Stimulated activated CD8-positive, alpha-beta memory T cell treated with anti-CD3 and anti-CD28 coated beads, Interleukin-4, amount 100 ng/mL, for 4 hours (primary cell): Measurements from ENCODE around the gene C2orf49.
"Not testable (repeated sequence)": the region's sequence is repeated elsewhere in the genome, so short reads cannot be mapped to it uniquely, and the experiment has no call there.

Experiments
- DNase-seq, 2 donors: peaks; one replicate each; pipeline ENCODE4 v3.0.0-alpha.2; 2020; ENCODE audit warnings: low read depth in 2 of 2, low spot score in 1 of 2

The C2orf49 gene

DNA sequence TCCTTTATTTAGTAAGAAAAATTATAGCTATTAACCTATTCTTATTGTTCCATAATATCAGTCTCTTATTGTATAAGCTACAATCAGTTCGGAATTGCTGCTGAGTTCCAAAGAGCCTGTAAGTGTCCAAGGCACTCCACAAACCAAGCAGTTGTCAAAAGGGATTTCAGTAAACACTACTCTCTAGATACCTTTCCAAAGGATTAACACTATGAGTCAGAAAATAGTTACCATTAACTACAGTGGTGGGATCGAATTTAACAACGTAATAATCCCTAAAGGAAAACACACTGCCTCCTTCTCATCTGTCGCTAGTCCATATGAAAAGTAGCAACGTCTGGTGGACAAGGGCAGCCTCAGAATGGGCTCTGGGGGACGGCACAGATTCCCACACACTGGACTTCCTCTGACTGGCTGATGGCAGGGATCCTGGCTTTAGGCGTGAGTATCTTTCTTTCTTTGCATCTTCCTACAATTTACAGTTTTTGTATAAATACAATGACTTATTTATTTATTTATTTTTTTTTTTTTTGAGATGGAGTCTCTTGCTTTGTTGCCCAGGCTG, 16.6 kb upstream of the C2orf49 start:
- no peak for DNase-seq

DNA sequence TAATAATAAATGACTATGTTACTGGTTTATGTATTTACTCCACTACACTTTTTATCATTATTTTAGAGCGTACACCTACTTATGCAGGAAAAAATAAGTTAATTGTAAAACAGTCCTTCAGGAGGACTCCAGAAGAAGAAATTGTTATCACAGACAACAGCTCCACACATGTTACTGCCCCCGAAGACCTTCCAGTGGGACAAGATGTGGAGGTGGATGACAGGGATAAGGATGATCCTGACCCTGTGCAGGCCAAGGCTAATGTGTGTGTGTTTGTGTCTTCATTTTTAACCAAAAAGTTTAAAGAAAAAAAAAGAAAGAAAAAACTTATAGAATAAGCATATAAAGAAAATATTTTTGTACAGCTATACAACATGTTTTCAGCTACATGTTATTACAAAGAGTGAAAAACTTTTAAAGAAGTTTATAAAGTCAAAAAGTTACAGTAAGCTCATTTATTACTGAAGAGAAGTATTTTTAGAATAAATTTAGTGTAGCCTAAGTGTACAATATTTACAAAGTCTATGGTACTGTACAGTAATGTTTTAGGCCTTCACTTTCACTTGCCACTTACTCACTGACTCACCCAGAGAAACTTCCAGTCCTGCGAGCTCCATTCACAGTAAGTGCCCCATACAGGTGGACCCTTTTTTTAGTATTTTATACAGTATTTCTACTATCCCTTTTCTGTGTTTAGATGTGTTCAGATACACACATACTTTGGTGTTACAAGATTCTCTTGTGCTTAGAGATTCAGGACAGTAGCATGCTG, 15.3 kb upstream of the C2orf49 start:
- DNase-seq = no peak

DNA sequence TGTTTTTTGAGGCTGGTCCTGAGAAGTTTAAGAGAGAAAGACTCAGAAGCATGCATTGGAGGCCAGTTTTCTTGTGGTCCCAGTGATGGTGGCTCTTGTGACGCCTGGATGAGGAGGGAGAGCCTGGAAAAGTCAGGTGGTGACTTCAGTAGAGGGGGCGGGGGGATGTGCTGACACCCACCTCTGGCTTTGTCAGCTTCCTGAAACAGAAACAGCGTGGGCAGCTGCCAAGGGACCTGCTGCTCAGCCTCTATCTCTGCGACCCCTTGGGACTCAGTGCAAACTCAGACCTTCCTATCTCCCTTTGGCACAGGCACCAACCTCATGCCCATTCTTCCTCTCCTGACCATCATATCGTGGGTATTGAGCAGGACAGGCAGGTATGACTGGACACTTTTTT, 14.2 kb upstream of the C2orf49 start:
- no peak for DNase-seq

DNA sequence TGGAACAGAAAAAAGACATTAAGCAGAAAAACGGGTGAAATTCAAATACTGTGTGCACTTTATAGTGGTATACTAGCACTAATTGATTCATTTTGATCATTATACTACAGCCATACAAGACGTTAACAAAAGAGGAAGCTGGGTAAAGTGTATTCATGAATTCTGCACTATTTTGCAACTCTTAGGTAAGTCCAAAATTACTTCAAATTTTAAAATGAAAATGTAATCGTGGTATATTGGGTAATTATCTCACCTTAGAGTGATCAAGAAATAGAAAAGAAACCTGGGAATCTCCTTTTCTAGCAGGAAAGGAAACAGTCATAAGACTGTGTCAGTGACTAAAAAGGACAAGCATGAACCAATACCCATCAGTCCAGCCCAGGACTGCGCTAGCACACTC, 13.2 kb upstream of the C2orf49 start:
- no peak for DNase-seq

DNA sequence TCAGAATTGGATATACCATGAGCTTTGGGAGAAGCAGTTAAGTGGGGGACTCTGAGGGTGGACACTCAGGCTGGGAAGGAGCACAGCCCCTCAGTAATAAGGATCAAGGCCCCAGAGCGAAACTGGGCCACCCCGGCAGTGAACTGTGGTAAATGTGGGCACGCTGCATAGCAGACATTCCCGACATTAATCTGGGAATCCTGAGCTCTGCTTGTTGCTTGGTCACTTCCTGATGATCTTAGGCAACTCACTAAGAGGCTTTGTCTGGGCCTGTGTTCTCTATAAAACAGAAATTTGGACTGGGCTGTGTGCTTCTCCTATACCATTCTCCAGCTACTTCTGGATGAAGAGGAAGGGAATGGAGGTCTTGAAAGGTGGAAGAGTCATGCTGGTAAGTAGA, 12.6 kb upstream of the C2orf49 start:
- DNase-seq = no peak

- no peak for DNase-seq
Measured at GRCh38 chr2:105325389-105325963, 11.9 kb upstream of the C2orf49 start.

DNA sequence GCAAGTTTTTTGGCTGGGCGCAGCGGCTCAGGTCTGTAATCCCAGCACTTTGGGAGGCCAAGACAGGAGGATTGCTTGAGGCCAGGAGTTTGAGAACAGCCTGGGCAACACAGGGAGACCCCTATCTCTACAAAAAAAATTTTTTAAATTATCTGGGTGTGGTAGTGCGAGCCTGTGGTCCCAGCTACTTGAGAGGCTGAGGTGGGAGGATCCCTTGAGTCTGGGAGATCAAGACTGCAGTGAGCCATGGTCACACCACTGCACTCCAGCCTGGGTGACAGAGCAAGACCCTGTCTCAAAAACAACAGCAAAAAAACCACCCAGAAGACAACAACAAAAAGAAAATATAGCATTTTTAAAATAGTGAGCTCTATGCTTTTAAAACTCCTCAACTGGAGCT, 10.1 kb upstream of the C2orf49 start:
- DNase-seq = not testable (repeated sequence)

- DNase-seq = no peak
Measured at GRCh38 chr2:105327690-105328089, 9.7 kb upstream of the C2orf49 start.

DNA sequence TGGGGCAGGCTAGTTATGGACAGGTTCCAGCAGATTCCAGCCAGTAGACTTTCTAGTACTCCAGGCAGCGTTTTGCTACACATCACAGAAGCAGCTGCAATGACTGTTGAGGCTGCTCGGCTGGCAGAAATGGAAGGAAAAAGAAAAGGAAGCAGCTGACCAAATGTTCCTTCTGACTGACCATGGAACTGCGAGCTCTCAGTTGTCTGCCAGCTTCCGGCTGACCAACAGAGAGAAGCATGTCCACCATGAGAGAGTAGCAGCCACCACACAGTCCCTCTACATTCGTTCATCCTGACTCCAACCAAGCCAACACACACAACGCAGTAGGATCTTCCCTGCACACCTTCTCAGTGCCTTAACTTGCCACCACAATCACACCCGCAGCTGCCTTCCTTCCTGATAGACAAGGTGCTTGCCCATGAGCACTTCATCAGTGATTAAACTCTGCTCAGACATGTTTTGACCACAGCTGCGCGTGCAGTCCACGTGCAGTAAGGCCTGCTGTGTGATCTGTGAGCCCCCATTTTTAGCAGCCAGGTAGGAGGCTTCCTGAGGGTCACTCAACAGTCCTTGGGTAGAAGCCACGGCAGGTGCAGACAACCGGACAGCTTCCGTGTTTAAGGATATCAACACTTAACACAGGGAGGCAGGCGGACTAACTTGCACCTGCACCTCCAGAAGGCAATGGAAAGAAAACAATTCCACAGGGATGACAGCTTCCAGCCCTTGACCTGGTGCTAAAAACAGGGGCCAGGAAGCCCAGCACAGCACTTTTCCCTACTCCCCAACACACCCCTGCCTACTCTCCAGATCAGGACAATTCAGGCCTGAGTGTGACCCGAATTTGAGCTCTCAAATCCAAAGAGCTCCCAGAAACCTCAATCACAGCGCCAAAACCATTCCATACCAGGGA, 8.8 kb upstream of the C2orf49 start:
- no peak for DNase-seq

GRCh38 chr2:105329197-105329554, 8.2 kb upstream of the C2orf49 start:
- no peak for DNase-seq

DNA sequence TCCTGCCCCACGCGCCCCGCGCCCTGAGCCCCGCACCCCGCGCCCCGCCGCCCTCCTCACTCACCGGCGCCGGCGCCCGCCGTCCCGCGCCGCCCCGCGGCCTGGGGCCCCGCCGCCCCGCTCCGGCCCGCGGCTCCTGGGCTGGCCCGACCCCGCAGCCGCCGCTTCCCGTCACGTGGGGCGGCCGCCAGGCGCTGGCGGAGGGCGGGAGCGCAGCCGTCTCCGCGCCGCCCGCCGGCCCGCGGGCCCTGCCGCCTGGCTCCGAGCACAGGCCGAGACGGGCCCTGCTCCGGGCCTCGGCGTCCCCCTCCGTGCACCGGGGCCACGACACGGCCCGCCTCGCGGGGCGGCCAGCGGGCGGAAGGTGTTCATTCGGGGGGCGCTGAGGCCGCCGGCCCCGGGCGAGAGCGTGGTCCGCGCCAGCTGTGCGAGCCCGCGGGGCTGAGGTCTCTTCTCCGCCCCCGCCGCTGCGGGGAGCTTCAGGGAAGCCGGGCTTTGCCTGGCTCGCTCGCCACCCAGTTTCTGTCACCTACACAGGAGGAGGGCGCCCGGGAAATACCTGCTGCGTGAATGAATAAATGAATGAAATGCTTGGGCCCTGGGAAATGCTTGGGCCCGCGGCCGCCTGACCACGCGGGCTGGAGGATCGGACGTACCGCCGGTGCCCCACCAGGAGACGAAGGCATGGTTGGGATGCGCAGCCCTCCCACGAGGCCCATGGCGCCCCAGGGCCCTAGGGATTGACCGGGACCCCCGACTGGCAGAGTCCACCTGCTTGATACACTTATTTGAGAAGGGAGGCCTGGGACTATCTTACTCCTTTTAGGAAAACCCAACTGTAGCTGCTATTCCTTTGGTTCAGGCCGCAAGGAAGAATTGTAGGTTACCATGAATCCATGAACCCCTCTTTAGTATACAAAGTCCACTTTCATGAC, 7.5 kb upstream of the C2orf49 start, which contains the start of gene TGFBRAP1:
TGFBRAP1 (minus strand) TSS at position 175 of the 935 bp plus-strand sequence. CDS start 21,434 bp downstream, outside the sequence.
- DNase-seq = no peak

DNA sequence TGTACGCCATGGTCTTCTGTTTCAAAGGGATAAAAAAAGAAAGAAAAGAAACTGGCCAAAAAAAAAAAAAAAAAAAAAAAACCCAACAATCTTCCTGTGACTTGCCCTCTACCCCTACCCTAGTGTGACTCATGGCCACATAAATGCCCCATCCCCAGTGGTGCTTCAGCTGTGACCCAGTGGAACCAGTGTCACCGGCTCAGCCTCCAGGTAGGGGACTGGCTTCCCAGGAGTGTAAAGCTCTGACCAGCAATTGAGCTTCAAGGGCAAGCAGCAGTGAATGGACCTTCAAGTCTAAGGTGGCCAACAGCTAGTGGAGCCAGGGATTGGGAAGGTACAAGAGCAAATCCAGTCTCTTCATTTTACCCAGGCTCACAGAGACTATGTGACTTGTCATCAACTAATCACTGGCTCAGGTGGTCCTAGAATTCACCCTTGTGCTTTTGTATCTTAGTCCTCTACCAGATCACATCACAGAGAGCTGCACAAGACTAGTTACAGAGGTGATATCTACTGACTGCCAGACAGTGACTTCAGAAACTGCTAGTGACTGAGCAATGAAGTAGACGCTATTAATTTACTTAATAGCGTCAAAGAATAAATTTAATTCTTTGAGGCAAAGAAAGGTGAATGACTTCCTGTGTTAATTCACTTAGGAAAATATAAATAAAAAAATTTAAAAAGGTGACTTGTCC, 6.5 kb upstream of the C2orf49 start:
- DNase-seq = no peak

DNA sequence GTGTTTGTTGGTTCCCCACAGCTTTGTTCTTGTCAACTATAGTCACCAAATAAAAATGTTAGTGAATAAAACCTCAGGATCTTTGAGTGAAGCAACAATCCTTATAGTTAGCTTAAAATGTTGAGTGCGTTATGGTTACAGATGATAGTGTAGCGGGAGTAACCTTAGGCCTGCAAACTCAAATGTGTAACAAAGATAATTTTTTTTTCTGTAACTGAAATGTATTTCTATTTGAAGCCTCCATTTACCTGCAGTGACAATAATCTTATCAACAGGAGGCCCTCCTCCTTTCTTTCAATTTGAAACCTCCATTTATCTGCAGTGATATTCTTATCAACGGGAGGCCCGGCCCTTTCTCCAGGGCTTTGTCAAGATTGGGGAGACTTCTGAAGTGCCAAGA, 3.1 kb upstream of the C2orf49 start:
- DNase-seq = no peak

DNA sequence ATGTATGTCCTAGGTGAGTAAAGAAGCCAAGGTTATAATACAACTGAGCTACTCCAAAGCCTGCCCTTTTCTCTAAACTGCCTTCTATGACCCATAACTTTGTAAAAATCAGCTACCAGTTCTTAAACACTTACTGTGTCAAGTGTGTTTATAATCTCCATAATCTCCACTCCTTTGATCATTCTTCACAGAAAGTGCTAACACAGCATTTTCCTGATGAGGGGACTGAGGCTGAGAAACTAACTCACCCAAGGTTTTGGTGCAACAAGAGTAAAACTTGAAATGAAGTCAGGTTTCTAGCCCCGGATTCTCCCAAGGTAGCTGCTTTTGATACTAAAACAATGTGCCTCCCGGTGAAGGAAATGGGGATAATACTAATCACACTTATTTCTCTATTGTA, 1.9 kb upstream of the C2orf49 start:
- no peak for DNase-seq

- no peak for DNase-seq
Measured at GRCh38 chr2:105336786-105337121, 586 bp upstream of the C2orf49 start.

DNA sequence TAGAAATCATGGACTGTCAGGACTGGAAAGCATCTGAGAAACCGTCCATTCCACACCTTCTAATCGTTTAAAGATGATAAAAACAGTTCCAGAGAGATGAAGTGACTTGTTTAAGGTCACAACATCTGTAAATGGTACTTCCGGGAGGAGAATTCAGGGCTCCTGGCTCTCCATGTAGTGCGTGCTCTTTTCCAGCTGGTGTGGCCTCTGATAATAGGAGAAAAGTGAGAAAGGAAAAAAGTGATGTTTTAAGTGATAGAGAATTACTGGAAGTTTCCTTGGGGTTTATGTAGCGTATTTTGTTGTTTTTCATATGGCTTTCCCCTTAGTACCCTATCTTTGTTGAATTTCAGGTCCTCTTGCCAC, 663 bp downstream of the C2orf49 start:
- DNase-seq = no peak

DNA sequence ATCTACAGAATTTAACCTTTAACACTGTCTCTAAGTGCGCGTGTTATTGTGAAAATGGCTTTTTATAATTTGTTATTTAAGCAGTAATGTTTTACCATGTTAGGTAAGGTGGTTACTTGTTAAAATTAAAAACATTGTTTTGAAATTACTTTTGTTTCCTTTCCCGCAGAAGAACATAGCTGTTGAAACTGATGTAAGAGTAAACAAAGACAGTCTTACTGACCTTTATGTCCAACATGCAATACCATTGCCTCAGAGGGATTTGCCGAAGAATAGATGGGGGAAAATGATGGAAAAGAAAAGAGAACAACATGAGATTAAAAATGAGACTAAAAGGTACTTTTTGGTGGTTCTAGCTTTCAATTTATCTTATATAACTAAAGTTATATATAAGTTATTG, 2.1 kb downstream of the C2orf49 start:
- DNase-seq = no peak

GRCh38 chr2:105344704-105345345, 7.5 kb downstream of the C2orf49 start:
- DNase-seq = no peak

DNA sequence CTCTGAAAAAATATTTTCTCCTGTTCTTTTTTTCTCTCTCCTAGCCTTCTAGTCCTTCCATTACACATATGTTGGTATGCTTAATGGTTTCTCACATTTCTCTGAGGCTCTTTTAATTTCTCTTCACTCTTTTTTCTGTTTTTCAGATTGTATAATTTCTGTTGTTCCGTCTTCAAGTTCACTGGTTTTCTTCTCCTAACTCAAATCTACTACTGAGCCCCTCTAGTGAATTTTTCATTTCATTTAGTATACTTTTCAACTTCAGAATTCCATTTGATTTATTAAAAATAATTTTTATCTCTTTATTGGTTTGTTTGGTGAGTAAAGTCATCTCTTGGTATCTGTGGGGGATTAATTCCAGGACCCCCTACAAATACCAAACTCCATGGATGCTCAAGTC, 19.8 kb downstream of the C2orf49 start:
- DNase-seq = no peak

DNA sequence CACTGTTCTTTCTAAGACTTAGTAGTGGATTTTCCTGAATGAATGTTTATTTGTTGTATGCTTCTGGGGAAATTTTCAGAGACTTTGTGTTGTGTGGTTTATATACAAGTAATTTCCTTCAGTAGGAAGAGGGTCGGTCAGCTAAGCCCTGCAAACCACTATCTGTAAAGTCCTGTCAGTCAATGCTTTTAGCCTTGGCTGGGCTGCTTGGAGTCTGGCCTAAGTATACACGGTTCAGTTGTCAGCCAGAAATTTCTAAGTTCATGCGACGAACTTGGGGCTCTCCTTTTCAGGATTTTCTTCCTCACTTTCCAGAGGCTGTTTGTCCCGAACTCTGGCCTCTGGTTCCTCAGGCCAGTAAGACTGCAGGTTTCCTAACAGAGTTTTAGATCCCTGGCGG, 21.3 kb downstream of the C2orf49 start:
- DNase-seq = no peak
